CD4-positive, CD25-positive, alpha-beta regulatory T cell (primary cell): Measurements from ENCODE around the gene CILP. TPM values are rescaled to one million over a fixed set of nuclear protein-coding genes. Genes with fewer than 3 reads are reported as not detected.
"Not testable (repeated sequence)": the region's sequence is repeated elsewhere in the genome, so short reads cannot be mapped to it uniquely, and the experiment has no call there.

Experiments
- ATAC-seq, 2 donors: fragments of 150-1000 bp; cut with Tn5 transposase; one replicate each; pipeline ENCODE4 v1.10.0; 2021; ENCODE audit warnings: low read depth in 2 of 2, moderate number of reproducible peaks in 2 of 2, moderate library complexity in 1 of 2
- DNase-seq, 3 donors: peaks; one replicate each; pipeline versions ENCODE4 v3.0.0 to v3.0.0-alpha.2; 2012 to 2022; ENCODE audit warnings: mixed read lengths in 1 of 3
- H3K27ac ChIP-seq: one replicate; pipeline ENCODE4 v1.7.0; 2013; ENCODE audit warnings: mild to moderate bottlenecking, low read length; ENCODE audit not compliant: insufficient read depth, poor library complexity, severe bottlenecking
- H3K27me3 ChIP-seq: one replicate; pipeline ENCODE4 v1.7.0; 2013; ENCODE audit warnings: low read length; ENCODE audit not compliant: control insufficient read depth, insufficient read depth
- H3K36me3 ChIP-seq: one replicate; pipeline ENCODE4 v1.7.0; 2013; ENCODE audit warnings: mild to moderate bottlenecking, low read length, moderate library complexity; ENCODE audit not compliant: control insufficient read depth, insufficient read depth
- H3K4me1 ChIP-seq: 2 replicates; pipeline ENCODE4 v1.7.0; 2013; ENCODE audit warnings: mild to moderate bottlenecking, low read length; ENCODE audit not compliant: insufficient read depth, control insufficient read depth, poor library complexity, severe bottlenecking
- H3K4me3 ChIP-seq: one replicate; pipeline ENCODE4 v1.7.0; 2013; ENCODE audit warnings: low read depth, mild to moderate bottlenecking, low read length, moderate library complexity
- H3K9me3 ChIP-seq, 2 experiments: 1 replicate in 1 of 2; 2 replicates in 1 of 2; pipeline ENCODE4 v1.7.0; 2013; ENCODE audit warnings: low read length in 2 of 2, mild to moderate bottlenecking in 1 of 2, moderate library complexity in 1 of 2; ENCODE audit not compliant: control insufficient read depth in 2 of 2
- H3K27ac Mint-ChIP-seq, 3 donors: one replicate each; pipeline ENCODE4 v1.8.0; 2020 to 2022; ENCODE audit warnings: mild to moderate bottlenecking in 3 of 3, mixed read lengths in 3 of 3, moderate library complexity in 2 of 3
- H3K27me3 Mint-ChIP-seq: one replicate; pipeline ENCODE4 v1.8.0; 2022; ENCODE audit warnings: mild to moderate bottlenecking, mixed read lengths
- H3K36me3 Mint-ChIP-seq: one replicate; pipeline ENCODE4 v1.8.0; 2020; ENCODE audit warnings: mixed read lengths
- H3K4me1 Mint-ChIP-seq, 4 donors: one replicate each; pipeline ENCODE4 v1.8.0; 2020 to 2022; ENCODE audit warnings: mixed read lengths in 4 of 4, mild to moderate bottlenecking in 1 of 4
- H3K4me3 Mint-ChIP-seq, 4 donors: one replicate each; pipeline ENCODE4 v1.8.0; 2020 to 2022; ENCODE audit warnings: mild to moderate bottlenecking in 4 of 4, mixed read lengths in 4 of 4, moderate library complexity in 3 of 4
- H3K9me3 Mint-ChIP-seq, 7 donors: one replicate each; pipeline ENCODE4 v1.8.0; 2020 to 2022; ENCODE audit warnings: mixed read lengths in 7 of 7, mild to moderate bottlenecking in 3 of 7, moderate library complexity in 2 of 7
- polyA plus RNA-seq, 4 donors: library from polyadenylated mRNA; unstranded; fragments of 300-500 nt; fragmentation: Illumina TruSeq; gene quantifications; one replicate each; pipeline ENCODE4 v1.2.3, GENCODE V29; 2021
- total RNA-seq: library from RNA; stranded (reverse); gene quantifications from one replicate; pipeline ENCODE4 v1.2.3, GENCODE V29; 2022

The CILP gene
- total and polyA plus RNA-seq, 5 donors from 2014 or later, result 0.52 TPM; not detected in 4

DNA sequence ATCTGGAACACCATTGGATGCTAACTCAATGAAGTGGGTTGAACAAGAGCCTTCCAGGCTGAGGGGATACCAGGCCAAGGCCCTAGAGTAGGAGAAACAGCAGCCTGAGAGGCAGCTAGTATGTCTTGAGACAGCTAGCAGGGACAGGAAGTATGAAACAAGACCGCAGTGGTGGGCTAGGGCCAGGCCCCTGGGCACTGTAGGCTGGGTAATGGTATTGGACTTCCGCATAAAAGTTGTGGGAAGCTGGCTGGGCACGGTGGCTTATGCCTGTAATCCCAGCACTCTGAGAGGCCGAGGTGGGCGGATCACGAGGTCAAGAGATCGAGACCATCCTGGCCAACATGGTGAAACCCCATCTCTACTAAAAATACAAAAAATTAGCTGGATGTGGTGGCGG lies 25.2 kb upstream of the CILP start:
- H3K36me3 Mint-ChIP-seq, result peaks cover 12% of the 10 kb centered on the region
- not testable (repeated sequence) for DNase-seq, H3K27me3 Mint-ChIP-seq, H3K4me3 ChIP-seq, ATAC-seq, H3K27ac ChIP-seq, H3K36me3 ChIP-seq, H3K4me1 Mint-ChIP-seq, H3K9me3 Mint-ChIP-seq, H3K27me3 ChIP-seq, H3K4me3 Mint-ChIP-seq, H3K27ac Mint-ChIP-seq, H3K4me1 ChIP-seq, H3K9me3 ChIP-seq

DNA sequence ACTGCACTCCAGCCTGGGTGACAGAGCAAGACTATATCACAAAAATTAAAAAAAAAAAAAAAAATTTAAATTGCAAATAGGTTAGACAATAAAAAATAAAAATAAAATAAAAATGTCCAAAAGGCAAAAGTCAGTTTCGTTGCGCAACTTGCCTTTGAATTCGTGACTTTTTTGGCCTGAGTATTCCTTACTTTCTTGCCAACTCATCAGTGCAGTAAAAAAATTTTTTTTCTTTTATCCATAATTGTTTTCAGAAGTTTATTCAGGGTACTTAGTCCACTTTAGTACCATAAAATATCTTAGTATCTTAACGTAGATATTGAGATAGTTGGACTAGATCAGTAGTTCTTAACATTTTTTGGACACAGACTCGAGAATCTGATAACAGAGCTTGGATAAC lies 22.4 kb upstream of the CILP start:
- no peak overlapping the region for H3K27ac Mint-ChIP-seq
- Histone ChIP-seq H3K4me1 (no peaks in the 10 kb centered on the region), H3K27ac (no peak overlapping the region), H3K36me3 (no peaks in the 10 kb centered on the region), H3K4me3 (no peak overlapping the region), H3K9me3 (no peaks in the 10 kb centered on the region), H3K27me3 (no peaks in the 10 kb centered on the region)
- no peaks in the 10 kb centered on the region for H3K4me1 Mint-ChIP-seq
- DNase-seq (no peak), ATAC-seq (no peak)
- H3K27me3 Mint-ChIP-seq, result no peaks in the 10 kb centered on the region
- peaks cover 12% of the 10 kb centered on the region for H3K36me3 Mint-ChIP-seq
- no peak overlapping the region for H3K4me3 Mint-ChIP-seq
- H3K9me3 Mint-ChIP-seq, result peaks cover 0 to 2% (median 0%) of the 10 kb centered on the region in 7 donors

DNA sequence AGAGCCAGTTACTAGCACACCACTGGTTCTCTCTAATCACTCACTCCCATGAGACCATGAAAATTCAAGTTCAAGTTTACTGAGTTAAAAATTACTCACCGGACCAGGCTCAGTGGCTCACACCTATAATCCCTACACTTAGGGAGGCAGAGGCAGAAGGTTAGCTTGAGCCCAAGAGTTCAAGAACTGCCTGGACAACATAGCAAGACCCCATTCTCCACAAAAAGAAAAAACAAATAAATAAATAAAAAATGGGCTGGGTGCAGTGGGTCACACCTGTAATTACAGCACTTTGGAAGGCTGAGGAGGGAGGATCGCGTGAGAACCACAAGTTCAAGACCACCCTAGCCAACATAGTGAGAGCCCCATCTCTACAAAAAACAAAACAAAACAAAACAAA lies 21.2 kb upstream of the CILP start:
- H3K27ac ChIP-seq, result no peak overlapping the region
- ATAC-seq, result no peak
- H3K27me3 Mint-ChIP-seq, result no peaks in the 10 kb centered on the region

DNA sequence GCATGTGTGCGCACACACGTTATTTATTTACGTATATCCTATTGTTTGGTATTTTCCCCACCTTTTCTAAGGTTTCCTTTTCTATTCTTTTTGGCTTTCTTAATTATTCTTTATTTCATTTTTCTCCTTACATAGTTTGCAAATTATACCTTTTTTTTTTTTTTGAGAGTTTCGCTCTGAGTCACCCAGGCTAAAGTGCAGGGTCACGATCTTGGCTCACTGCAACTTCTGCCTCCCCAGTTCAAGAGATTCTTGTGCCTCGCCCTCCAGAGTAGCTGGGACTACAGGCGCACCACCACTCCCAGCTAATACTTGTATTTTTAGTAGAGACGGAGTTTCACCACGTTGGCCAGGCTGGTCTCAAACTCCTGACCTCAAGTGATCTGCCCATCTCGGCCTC lies 20.0 kb upstream of the CILP start:
- Mint-ChIP-seq H3K4me3 (no peak overlapping the region), H3K36me3 (peaks cover 11% of the 10 kb centered on the region), H3K9me3 (no peaks in the 10 kb centered on the region), H3K27me3 (no peaks in the 10 kb centered on the region), H3K4me1 (no peaks in the 10 kb centered on the region), H3K27ac (no peak overlapping the region)
- Histone ChIP-seq H3K36me3 (no peaks in the 10 kb centered on the region), H3K4me1 (no peaks in the 10 kb centered on the region), H3K9me3 (no peaks in the 10 kb centered on the region), H3K27me3 (no peaks in the 10 kb centered on the region), H3K4me3 (no peak overlapping the region), H3K27ac (no peak overlapping the region)
- peak in 1 of 3 donors; percentile 21 for DNase-seq
- no peak for ATAC-seq

More for the DNA sequence above, 21.2 kb upstream of the CILP start:
- H3K9me3 Mint-ChIP-seq, result no peaks in the 10 kb centered on the region
- peaks cover 11% of the 10 kb centered on the region for H3K36me3 Mint-ChIP-seq
- Histone ChIP-seq H3K36me3 (no peaks in the 10 kb centered on the region), H3K9me3 (no peaks in the 10 kb centered on the region), H3K4me1 (no peaks in the 10 kb centered on the region), H3K4me3 (no peak overlapping the region), H3K27me3 (no peaks in the 10 kb centered on the region)
- no peak overlapping the region for H3K4me3 Mint-ChIP-seq
- DNase-seq, result no peak
- no peaks in the 10 kb centered on the region for H3K4me1 Mint-ChIP-seq
- no peak overlapping the region for H3K27ac Mint-ChIP-seq

DNA sequence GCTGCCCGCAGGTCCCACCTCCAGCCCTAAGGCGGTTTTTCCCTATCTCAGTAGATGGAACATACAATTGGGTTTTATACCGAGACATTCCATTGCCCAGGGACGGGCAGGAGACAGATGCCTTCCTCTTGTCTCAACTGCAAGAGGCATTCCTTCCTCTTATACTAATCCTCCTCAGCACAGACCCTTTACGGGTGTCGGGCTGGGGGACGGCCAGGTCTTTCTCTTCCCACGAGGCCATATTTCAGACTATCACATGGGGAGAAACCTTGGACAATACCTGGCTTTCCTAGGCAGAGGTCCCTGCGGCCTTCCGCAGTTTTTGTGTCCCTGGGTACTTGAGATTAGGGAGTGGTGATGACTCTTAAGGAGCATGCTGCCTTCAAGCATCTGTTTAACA lies 15.6 kb upstream of the CILP start:
- not testable (repeated sequence) for H3K9me3 ChIP-seq, ATAC-seq, H3K36me3 Mint-ChIP-seq, DNase-seq, H3K4me1 ChIP-seq, H3K27me3 Mint-ChIP-seq, H3K4me1 Mint-ChIP-seq, H3K27ac ChIP-seq, H3K4me3 Mint-ChIP-seq, H3K9me3 Mint-ChIP-seq, H3K4me3 ChIP-seq, H3K36me3 ChIP-seq, H3K27me3 ChIP-seq, H3K27ac Mint-ChIP-seq

DNA sequence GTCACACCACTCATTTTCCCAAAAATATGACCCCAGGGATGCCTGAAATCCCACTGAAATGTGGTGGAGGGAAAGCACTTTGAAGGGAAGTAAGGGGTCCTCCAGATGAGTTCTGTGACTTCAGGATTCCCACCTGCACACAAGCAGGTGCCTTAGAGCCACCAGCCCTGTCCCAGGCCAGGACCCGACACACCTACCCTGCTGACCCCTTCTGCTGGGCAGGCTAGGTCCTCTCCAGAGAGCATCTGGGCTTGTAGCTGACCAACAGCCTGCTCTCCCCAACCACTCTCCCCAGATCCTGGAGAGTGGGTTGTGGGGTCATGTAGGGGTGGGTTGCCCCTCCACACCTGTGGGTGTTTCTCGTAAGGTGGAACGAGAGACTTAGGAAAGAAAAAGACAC lies 14.9 kb upstream of the CILP start:
- no peak for DNase-seq
- peaks cover 3% of the 10 kb centered on the region for H3K36me3 Mint-ChIP-seq
- Histone ChIP-seq H3K27ac (no peak overlapping the region), H3K4me1 (no peaks in the 10 kb centered on the region), H3K36me3 (no peaks in the 10 kb centered on the region), H3K4me3 (no peak overlapping the region), H3K9me3 (no peaks in the 10 kb centered on the region), H3K27me3 (no peaks in the 10 kb centered on the region)
- H3K9me3 Mint-ChIP-seq, result no peaks in the 10 kb centered on the region
- no peaks in the 10 kb centered on the region for H3K4me1 Mint-ChIP-seq
- H3K4me3 Mint-ChIP-seq, result no peak overlapping the region
- no peak for ATAC-seq
- peaks cover 3% of the 10 kb centered on the region for H3K27me3 Mint-ChIP-seq
- no peak overlapping the region for H3K27ac Mint-ChIP-seq

DNA sequence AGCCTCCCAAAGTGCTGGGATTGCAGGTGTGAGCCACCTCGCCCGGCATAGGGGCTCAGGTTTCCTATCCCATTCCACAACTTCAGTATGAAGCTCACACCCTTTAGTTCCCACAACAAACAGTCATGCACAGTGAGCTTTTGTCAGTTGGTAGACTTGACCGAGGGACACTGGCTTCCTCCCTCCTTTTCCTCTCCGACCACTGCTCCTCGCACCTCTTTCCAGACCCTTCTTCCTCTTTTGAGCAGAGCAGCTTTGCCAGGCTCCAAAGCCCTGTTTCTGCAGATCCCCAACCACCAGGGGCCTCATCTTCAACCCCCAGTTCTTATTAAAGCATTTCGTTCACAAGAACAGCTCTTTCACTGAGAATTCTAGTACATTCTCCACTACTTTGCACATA lies 12.7 kb upstream of the CILP start:
- H3K4me3 ChIP-seq, result no peak overlapping the region
- H3K9me3 Mint-ChIP-seq, result no peaks in the 10 kb centered on the region
- no peak overlapping the region for H3K4me3 Mint-ChIP-seq
- H3K27ac Mint-ChIP-seq, result no peak overlapping the region
- H3K27me3 ChIP-seq, result no peaks in the 10 kb centered on the region
- no peaks in the 10 kb centered on the region for H3K4me1 Mint-ChIP-seq
- H3K36me3 Mint-ChIP-seq, result peaks cover 3% of the 10 kb centered on the region
- H3K4me1 ChIP-seq, result no peaks in the 10 kb centered on the region
- H3K36me3 ChIP-seq, result no peaks in the 10 kb centered on the region
- H3K27ac ChIP-seq, result no peak overlapping the region
- H3K9me3 ChIP-seq, result no peaks in the 10 kb centered on the region
- H3K27me3 Mint-ChIP-seq, result peaks cover 5% of the 10 kb centered on the region
- ATAC-seq (no peak), DNase-seq (no peak)

DNA sequence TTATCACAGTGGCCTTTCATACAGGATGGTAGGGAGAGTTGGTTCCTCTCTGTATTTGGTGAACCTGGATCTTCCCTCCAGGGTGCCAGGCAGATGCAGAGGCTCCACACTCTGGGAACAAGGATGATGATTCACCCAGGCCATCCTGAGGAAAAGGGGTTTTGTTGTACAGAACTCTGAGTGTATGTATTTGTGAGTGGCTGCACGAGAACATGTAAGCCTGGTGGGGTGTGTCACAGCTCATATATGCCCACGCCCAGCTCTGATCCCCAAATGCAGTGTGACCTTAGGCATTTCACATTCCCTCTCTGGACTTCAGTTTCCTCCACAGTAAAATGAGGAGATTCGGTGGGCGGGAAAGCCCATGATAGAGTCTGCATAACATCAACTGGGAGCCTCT lies 11.6 kb upstream of the CILP start:
- Mint-ChIP-seq H3K36me3 (no peaks in the 10 kb centered on the region), H3K27ac (peak overlapping the region in 1 of 3 donors; percentile 11), H3K4me1 (peaks cover 0 to 8% (median 1%) of the 10 kb centered on the region in 4 donors), H3K9me3 (no peaks in the 10 kb centered on the region), H3K4me3 (no peak overlapping the region), H3K27me3 (peaks cover 5% of the 10 kb centered on the region)
- H3K4me3 ChIP-seq, result no peak overlapping the region
- no peaks in the 10 kb centered on the region for H3K27me3 ChIP-seq
- DNase-seq, result no peak
- H3K9me3 ChIP-seq, result no peaks in the 10 kb centered on the region
- H3K27ac ChIP-seq, result no peak overlapping the region
- ATAC-seq, result no peak
- no peaks in the 10 kb centered on the region for H3K4me1 ChIP-seq
- no peaks in the 10 kb centered on the region for H3K36me3 ChIP-seq
